Measurements from ENCODE around the gene PYGO2. TPM values are rescaled to one million over a fixed set of nuclear protein-coding genes. Genes with fewer than 3 reads are reported as not detected.

PYGO2 gene
- polyA plus RNA-seq, 1 donor = 32.1 TPM

DNA sequence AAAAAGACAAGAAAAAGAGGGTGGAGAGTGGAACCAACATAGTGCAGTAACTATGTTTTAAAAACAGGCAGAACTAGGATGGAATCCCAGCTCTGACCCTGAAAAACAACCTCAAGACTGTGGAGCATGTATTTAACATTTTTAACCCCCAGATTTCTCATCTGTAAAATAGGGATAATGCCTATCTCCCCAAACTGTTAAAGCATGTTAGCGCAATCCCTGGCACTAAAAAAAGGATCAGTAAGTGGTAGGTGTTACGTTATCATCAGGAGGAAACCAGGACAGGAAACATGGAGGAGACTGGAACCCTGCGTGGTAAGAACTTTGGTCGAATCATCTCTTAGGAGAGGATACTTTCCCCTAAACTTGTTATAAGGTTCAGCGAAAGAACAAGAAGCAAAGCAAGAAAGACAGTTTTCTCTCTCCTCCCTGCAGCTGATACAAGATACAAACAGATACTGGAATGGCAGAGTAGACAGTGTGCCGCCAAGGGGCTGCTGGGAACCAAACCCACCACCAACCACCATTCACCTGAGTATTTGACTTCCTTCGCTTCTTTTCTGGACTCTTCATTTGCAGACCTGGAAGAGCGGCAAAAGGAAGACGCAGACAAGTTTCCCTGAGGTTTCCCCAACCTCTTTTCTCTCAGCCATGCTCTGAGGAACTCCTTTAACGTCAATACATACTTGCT, 991 bp downstream of the PYGO2 start:
- no peak for DNase-seq

DNA sequence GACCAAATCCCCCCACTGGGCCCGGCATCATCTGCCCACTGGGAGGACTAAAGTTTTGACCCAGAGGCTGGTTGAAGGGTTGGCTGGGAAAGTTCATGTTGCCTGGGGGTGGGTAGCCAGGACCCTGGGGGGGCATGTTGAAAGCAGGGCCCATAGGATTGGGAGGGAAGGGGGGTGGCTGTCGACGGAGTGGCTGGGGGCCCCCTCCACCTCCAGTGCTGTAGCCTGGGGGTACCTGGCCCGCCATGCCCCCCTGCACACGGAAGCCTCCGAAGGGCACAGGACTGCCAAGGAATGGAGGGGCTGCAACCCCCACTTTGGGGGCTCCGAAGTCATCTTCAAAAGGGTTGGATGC, 2.2 kb downstream of the PYGO2 start:
- no peak for DNase-seq

DNA sequence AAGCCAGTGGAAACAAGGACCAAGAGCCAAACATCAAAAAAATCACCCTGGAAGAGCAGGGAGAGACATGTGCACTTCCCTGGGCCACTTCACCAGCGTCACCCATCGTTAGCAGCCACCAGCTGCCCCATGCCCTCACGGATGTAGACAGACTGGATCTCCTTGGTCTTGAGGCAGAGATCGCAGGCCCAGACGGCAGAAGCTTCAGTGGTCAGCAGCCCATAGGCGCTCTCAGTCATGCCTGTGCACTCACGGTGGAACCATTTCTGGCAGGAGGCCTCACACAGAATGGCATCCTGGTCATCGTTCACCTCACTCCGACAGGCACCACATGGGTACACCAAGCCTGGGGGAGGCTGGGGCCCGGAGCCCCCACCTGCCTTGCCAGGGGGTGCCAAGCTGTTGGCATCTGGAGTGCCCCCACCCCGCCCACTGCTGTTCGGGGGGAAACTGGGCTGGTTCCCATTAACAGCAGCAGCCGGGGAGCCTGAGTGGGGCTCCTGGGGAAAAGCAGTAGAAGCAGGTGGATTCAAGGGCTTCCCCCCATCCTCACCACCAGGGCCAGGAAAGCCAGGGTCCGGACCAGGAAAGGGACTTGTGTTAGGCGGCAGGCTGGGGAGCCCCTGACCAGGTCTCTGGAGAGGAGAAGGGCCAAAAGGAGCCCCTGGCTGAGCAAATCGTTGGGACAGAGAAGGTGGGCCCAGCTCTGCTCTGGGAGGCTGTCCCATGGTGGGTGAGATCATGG, 2.7 kb downstream of the PYGO2 start:
- DNase-seq = no peak

DNA sequence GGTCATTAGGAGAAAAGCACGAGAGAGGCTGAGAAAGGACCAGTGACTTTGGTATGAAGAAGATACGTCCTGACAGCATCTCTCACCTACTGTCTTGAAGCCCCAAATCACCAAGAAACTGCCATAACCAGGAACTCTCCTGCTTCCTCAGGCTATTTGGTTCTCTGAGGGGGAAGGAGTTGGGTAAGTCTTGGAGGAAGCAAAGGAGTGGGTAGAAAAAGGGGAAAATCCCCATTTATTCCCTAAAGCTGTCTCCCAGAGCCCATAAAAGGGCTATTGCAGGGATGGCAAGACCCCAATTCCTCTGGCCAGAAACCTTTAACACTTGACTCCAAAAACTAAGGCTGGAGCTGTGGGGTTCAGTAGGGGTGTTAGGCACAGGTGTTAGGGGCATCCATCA, 3.5 kb downstream of the PYGO2 start:
- no peak for DNase-seq

DNA sequence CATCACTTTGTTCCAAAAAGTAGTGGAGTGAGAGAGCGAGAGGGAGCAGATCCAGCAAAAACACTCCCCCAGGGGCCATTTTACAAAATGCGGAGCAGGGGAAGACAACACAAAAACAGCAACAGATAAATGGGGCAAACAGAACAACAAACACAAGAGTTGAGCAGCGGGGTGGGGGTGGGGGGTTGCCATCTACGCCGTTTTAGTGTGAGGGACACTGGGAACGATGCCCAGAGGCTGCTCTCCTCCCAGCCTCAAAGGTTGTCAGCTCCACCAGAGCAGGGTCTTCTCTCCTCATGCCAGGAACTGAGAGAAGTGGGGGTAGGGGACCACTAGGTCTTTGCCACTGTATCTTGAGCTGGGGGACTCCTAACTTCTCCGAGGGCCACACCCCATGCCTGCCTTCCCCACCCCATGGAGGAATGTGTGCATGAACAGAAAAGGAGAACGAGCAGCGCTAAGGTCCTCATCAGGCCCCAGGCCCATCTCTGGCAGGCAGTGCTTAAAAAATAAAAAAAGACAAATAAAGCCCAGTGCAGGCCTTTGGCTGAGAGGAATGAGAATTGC, 4.4 kb downstream of the PYGO2 start:
- no peak for DNase-seq

DNA sequence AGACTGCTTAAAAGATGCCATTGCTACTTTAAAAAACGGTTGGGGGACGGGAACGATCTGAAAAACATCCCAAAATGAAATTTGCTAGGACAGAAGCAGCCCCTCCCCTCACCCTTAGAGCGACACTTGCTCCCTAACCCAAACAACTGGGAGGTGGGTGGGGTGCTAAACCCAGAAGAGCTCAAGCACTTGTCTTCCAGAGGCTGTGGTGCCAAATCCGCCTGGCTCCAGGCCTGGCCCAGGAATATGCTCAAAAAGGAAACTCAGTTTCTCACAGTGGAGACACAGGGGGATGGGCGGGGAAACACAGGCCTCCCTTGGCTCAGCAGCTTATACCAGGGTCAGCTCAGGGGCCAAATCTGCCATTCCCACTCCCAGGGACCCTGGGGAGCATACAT, 5.0 kb downstream of the PYGO2 start:
- DNase-seq = no peak

DNA sequence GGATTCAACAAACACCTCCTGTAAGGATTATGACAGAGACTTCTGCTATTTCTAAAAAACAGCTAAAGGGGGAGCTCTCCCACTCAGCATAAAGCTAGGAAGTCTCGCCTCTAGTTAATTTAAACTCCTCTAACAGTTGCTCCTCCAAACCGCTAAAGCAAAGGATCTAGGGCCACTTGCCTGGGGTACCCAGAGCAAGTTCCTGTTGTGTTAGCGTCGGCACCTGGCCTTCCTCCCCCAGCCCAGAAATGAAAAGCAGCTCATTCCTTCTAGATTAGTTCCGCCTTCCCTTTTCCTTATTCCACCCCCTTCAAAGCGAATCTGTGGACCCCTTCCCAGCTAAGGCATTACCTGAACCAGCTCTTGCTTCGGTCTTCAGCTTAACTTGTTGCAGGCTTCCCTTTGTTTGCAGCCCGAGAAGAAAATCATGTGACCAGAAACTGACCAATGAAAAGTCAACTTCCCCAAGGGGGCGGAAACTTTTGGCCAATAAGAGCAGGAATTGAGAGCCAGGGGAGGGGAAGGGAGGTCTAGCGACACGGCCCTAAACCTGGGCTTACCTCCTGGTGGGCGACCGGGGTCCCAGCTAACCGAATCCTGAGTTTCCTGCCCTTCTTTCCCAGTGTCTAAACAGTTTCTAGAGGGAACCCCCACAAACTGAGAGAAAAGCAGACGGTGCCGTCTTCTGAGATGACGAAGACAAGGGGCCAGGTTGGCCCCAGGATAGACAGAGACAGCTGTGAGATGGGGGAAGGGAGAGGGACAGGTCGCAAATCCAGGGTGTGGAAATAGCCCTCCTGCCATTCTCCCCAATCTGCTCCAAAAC, 5.7 kb downstream of the PYGO2 start, which contains the start of gene PBXIP1:
TSS of gene PBXIP1 (minus strand) at position 382 of the 826 bp plus-strand sequence. CDS start 2,378 bp downstream, outside the sequence.
- peak; percentile 92 for DNase-seq

DNA sequence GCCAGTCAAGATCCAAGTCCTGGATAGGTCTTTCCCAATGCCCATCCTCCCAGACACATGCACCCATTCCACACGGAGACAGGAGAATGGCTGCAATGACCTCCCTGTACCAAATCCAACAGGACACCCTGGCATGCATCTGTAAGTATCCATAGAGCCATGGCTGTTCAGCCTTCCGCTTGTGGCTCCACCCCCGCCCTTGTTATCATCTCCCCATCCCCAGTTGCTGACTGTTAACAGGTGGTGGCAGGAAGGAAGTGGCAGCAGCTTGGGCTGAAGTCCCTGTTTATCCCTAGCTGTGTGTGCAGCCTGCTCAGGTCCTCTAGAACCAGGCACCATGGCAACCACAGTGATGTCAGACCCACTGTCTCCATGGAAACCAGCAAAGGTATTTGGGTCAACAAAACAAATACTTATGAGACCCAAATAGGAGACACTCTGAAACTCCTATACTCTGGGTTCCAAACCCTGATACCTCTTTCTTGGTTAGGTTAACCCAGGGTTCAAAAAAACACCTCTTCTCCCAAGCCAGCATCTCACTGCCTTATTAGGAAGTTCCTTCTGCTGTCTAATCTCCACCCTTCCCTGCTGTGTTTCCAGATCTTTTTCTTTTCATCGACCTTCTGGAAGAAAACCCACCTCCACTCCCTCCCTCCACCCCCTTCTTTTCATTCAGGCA, 6.4 kb downstream of the PYGO2 start:
- DNase-seq = no peak

DNA sequence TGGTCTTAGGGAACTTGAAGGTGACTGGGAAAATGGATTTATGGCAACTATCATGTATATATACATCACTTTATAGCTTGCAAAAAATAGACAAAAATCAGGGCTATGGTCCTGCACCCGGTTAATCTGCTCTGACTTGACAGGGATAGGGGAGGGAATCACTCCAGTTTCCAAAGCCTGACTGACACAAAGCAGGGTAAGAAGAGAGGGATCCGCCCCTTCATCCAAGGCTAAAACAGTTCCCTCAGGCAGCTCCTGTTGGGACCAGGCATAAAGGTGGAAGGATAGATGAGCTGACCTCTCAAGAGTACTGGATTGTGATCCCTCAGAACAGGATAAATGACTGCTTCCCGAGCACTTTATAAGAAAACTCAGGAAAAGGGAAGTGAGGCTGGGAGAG, 7.0 kb downstream of the PYGO2 start:
- no peak for DNase-seq

DNA sequence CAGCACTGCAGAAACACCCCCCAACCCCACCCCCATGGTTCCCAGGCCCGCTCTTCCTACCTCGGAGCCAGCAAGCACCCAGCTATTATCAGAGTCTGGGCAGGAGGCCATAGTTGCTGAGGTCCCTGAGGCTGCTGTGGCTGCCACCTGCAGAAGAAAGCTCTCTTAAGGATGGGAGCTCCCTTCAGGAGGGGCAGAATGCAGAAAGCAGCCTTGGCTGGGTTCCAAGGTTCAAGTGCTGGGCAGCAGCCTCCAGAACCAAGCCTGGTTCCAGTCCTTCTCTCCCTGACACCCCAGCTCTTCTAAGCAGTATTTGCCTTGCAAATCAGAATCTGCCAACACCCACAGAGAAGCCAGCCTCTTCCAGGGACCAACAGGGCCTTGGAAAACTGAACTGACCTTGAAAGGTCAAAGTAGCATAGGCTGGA, 8.0 kb downstream of the PYGO2 start:
- no peak for DNase-seq

DNA sequence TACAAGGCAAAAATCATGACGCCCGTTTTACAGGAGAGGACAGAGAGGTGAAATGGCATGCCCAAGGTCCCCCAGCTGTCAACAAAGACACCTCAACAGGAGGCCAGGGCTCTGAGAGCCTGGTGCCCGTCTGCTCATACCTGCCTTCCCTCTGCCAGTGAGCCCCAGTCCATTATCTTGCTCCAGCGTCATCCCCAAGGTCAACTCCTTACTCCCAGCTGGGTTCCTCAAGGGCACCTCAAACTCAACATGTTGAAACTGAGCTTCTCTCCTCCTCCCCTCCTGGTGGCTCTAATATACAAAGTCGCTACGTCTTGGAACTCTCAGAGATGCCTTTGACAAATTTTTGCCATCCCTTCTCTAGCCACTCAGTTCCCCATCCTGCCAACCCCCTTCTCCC, 8.9 kb downstream of the PYGO2 start:
- no peak for DNase-seq

DNA sequence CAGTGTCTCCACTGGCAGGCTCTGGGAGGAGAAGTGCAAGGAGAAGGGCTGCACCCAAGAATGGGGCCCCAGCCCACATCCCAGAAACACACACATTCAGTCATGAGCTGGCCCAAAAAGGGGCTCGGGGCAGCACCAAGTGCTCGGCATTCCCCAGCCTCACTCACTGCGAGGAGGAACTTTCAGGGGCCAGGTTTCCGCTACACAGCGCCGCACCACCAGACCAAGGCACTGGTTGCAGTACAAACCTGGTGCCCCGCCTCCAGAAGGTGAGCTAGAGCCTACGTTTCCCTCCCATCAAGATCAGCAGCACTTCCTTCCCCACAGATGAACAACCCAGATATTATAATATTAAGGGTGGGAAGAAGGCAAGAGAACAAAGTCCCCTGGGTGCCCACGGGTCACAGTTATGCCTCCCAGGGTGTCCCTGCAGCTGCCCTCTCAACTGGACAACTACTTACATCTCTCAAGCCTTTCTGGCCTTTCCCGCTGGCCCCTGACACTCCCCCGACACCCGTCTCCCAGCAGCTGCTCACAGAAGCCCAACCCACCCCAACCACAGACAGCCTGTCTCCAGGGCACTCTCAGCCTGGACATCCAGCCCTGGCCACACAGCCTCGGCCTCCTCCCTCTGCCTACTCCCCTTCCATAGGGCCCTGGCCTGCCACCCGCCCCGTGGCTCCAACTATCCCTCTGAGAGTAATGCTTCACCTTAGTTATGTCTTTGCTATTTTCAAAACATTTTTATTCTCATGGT, 9.5 kb downstream of the PYGO2 start:
- no peak for DNase-seq

DNA sequence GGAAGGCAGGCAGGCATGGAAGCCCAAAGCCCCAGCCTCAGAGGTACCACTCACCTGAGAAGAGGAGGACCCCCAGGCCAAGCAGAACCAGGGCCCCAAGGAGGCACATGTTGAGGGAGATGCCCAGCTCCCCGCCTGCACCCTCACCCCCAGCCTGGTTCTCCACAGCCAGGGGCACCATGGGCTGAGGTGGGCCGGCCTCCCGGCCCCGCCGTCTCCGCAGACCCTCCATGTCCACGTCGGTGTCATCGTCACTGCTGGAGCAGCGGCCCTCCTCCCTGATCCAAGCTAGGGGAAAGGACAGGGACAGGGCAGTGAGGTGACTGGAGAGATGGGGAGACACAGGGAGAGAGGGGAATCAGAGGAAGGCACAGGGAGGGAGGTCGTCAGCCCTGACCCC, 13.5 kb downstream of the PYGO2 start:
- DNase-seq = no peak

DNA sequence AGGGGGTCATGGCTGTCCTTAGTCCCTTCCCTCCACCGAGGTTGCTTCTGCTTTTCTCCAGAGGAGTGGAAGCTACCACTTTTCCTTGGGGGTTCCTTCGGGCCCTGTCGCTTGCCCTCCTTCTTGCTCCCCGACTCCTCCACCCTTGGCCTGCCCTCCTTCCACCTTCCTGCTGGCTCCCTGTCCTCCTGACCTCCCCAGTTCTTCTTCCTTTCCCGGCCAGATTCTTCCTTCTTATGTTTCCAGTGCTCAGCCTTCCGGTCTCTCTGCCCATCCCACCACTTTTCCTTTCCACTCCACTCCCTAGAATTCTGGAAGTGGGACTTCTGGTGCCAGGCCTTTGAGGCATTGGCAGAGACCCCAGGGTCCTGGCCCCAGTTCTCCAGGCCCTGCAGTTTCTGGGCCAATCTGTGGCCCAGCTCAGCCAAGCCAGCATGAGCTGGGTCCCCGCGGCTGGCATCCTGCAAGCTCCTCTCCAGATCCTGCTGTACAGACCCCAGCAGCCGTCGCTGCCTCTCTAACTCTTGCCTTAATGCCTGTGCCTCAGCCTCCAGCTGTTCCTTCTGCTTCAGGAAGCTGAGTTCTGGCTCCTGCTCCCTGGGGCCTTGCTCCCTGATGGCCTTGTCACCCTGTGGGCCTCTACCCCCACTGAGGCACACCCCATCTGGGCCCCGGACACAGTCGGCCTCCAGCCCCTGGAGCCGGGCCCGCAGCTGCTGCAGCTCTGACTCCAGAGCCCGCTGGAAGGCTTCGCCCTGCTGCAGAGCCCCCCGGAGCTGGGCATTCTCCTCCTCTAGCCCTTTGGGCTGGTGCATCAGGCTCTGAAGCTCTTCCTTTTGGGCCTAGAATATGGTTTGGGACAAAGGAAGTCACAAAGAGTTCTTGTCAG, 15.4 kb downstream of the PYGO2 start:
- DNase-seq = no peak

DNA sequence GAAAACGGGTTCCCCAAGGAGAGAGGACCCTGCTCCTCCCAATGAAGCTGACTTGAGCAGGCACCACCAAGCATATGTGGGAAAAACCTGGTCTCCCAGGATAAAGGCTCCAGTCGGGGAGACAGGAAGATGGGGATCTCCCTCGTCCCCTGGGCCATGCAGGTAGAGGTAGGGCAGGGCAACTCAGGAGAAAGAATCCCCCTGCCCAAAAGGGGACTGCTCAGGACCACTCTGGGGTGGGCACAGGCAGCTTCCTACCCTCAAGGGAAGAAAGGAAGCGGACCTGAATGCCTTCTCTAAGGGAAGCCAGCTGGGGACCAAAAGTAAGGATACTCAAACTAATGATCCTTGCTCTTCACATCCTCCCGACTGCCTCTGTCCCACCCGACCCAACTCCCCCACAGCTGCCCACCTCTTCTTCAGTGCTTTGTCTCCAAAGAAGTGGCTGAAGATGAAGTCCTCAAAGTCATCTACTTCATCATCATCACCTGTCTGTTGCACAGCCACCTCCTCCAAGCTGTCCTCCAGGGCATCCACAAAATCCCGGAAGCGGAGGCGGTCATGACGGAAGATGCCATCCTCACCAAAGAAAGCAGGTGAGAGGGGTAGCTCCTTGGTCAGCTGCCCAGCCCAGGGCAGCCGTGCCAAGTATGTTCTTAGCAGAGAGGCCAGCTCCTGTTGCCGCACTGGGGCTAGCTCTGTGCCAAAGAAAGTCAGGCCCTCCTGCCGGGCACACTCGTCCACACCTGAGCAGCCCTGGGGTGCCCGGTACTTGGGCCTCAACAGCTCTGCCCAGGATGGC, 16.2 kb downstream of the PYGO2 start:
- DNase-seq = no peak

DNA sequence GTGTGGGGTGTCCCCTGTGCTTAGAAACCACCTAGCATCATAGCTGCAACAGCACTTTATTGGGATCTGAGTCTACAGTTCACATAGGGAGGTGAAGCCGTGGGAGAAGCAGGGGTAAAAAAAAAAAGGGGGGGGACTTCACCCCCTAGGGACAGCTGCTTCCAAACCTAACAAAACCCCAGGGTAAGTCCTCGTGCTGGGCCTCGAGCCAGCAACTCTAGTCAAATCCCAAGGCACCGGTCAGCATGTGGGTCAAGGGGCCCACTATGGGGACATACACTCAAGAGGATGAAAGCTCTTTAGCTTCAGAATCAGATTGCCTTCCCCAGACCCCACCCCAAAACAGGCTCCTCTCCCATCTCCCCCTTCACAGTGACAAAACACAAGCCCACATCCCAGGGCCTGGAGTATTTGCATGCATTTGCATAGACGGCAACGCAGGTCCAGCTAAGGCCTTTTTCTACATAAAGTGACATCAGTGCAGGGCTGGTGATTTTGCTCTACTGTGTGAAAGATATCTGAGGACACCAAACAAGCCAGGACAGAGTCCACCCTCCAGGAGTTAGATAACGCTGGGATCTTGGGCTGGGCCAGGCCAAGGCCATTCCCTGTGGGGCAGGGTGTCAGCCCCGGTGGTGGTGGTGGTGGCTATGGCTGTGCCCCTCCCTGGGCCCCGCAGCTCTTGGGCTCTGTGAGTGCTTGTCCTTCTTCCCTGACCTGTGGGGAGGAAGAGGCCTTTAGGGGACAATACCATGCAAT, 17.0 kb downstream of the PYGO2 start:
- no peak for DNase-seq

DNA sequence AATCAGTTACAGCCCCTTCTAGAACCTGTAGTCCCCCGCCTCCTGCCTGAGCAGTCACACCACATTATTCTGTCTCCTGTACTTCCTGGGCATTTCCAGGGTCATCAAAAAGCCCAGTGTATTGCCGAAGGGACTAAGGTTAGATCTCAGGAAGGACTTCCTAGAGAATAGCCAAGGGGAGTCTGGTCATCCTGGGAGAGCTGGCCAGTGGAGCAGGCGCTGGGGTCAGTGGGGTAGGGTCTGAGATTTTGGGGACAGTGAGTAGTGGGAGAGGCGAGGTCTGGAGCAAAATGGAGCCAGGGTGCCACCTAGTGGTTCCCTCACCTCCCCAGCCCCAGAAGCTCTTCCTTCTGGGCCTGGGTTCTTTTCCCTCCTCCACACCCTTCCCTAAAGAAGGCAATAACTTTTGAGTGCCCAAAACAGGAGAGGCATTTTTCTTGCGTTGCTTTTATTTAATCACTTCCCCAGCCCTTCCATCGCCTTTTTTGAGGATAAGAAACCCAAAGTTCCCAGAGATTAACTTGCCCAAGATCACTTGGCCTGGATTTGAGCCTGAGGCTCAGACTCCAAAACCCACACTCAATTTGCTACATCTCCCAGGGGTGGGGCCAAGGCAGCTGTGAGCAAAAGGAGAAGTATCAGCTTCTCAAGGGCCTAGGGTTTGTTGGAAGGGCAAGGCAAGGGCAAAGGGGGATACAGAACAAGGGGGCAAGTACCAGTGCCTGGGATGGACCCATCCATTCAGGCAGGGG, 17.8 kb downstream of the PYGO2 start:
- DNase-seq = no peak

DNA sequence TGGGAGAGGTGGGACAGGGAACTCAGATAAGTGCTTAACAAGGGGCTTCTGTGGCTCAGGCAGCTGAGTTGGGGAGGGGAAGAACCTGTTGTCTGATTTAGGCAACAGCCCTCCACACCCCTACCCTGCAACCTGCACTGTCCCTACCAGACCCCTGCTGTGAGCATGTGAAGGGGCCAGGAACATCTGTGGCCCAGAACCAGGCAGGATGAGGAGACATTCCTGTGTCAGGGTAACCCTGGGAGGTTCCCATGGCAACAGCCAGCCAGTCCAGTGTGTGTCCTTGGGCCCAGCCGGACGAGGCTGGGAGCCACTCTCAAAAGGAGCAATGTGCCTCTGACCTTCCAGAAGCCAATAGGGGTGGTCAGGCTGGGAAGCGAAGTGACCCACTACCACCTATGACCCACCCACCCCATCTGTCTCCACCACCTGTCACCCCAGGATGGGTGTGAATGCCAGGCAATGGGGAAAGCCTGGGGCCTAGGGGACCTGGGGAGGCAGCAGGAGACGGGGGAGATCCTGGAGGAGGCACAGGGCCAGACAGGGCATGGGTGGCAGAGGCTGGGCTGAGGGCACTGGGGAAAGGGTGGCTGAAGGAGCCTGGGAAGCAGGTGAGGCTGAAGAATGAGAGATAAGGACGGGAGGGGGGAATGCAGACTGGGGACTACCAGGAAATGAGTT, 20.1 kb downstream of the PYGO2 start:
- DNase-seq = no peak
